Activated T-helper 17 cell treated with anti-CD3 and anti-CD28 coated beads, Interleukin-2, amount 50 U/mL, for 72 hours (primary cell): ENCODE measurements around the gene PDE3A. TPM values are rescaled to one million over a fixed set of nuclear protein-coding genes. Genes with fewer than 3 reads are reported as not detected.
"Not testable (repeated sequence)": the region's sequence is repeated elsewhere in the genome, so short reads cannot be mapped to it uniquely, and the experiment has no call there.

Experiments
- ATAC-seq: fragments of 150-1000 bp; cut with Tn5 transposase; replicated peaks from 2 replicates; pipeline ENCODE4 v1.10.0; 2021; ENCODE audit warnings: mild to moderate bottlenecking, moderate library complexity
- H3K27ac Mint-ChIP-seq: one replicate; pipeline ENCODE4 v1.8.0; 2022; ENCODE audit warnings: mixed read lengths
- H3K27me3 Mint-ChIP-seq: one replicate; pipeline ENCODE4 v1.8.0; 2022; ENCODE audit warnings: mixed read lengths
- H3K36me3 Mint-ChIP-seq: one replicate; pipeline ENCODE4 v1.8.0; 2022; ENCODE audit warnings: low read depth, mild to moderate bottlenecking, mixed read lengths
- H3K4me1 Mint-ChIP-seq: one replicate; pipeline ENCODE4 v1.8.0; 2022; ENCODE audit warnings: mixed read lengths
- H3K4me3 Mint-ChIP-seq: one replicate; pipeline ENCODE4 v1.8.0; 2022; ENCODE audit warnings: mild to moderate bottlenecking, mixed read lengths
- H3K9me3 Mint-ChIP-seq: one replicate; pipeline ENCODE4 v1.8.0; 2022; ENCODE audit warnings: mixed read lengths
- total RNA-seq, 2 donors: library from RNA; stranded (reverse); gene quantifications; one replicate each; pipeline ENCODE4 v1.2.3, GENCODE V29; 2022

PDE3A gene
- not detected for total RNA-seq

- Mint-ChIP-seq H3K27me3 (peaks cover 37% of the 10 kb centered on the region), H3K4me3 (peak within 1 kb of the TSS; percentile 23), H3K9me3 (peaks cover 3% of the 10 kb centered on the region), H3K27ac (no peak within 1 kb of the TSS), H3K36me3 (no peaks in the 10 kb centered on the region), H3K4me1 (no peaks in the 10 kb centered on the region)
- no peak for ATAC-seq
Observed at GRCh38 chr12:20368114-20368650, at the start of gene PDE3A. Gene PDE3A (plus strand): TSS chr12:20368537. CDS start chr12:20369285, 748 bp downstream.

GRCh38 chr12:20319366-20319765 lies 49.0 kb upstream of the PDE3A start:
- no peak for ATAC-seq
- Mint-ChIP-seq H3K4me1 (no peaks in the 10 kb centered on the region), H3K9me3 (no peaks in the 10 kb centered on the region), H3K27me3 (no peaks in the 10 kb centered on the region), H3K27ac (no peak overlapping the region), H3K4me3 (no peak overlapping the region), H3K36me3 (no peaks in the 10 kb centered on the region)

GRCh38 chr12:20320552-20320951 lies 47.8 kb upstream of the PDE3A start:
- no peaks in the 10 kb centered on the region for H3K4me1 Mint-ChIP-seq
- no peak overlapping the region for H3K4me3 Mint-ChIP-seq
- no peak overlapping the region for H3K27ac Mint-ChIP-seq
- no peaks in the 10 kb centered on the region for H3K36me3 Mint-ChIP-seq
- no peaks in the 10 kb centered on the region for H3K27me3 Mint-ChIP-seq
- H3K9me3 Mint-ChIP-seq, result no peaks in the 10 kb centered on the region
- ATAC-seq, result no peak

GRCh38 chr12:20330826-20331505 lies 37.4 kb upstream of the PDE3A start:
- H3K27me3 Mint-ChIP-seq, H3K4me3 Mint-ChIP-seq, H3K27ac Mint-ChIP-seq, H3K36me3 Mint-ChIP-seq, H3K9me3 Mint-ChIP-seq, ATAC-seq, H3K4me1 Mint-ChIP-seq: not testable (repeated sequence)

- H3K27ac Mint-ChIP-seq, result no peak overlapping the region
- peaks cover 4% of the 10 kb centered on the region for H3K9me3 Mint-ChIP-seq
- no peaks in the 10 kb centered on the region for H3K36me3 Mint-ChIP-seq
- no peak overlapping the region for H3K4me3 Mint-ChIP-seq
- ATAC-seq, result no peak
- peaks cover 7% of the 10 kb centered on the region for H3K27me3 Mint-ChIP-seq
- H3K4me1 Mint-ChIP-seq, result no peaks in the 10 kb centered on the region
Observed at GRCh38 chr12:20339060-20339459, 29.3 kb upstream of the PDE3A start.

GRCh38 chr12:20342111-20342510 lies 26.2 kb upstream of the PDE3A start:
- Mint-ChIP-seq H3K36me3 (no peaks in the 10 kb centered on the region), H3K27ac (no peak overlapping the region), H3K4me3 (no peak overlapping the region), H3K9me3 (peaks cover 4% of the 10 kb centered on the region), H3K4me1 (no peaks in the 10 kb centered on the region), H3K27me3 (peaks cover 7% of the 10 kb centered on the region)
- no peak for ATAC-seq

- peaks cover 4% of the 10 kb centered on the region for H3K9me3 Mint-ChIP-seq
- H3K36me3 Mint-ChIP-seq, result no peaks in the 10 kb centered on the region
- peaks cover 3% of the 10 kb centered on the region for H3K27me3 Mint-ChIP-seq
- H3K4me3 Mint-ChIP-seq, result no peak overlapping the region
- H3K27ac Mint-ChIP-seq, result no peak overlapping the region
- no peak for ATAC-seq
- no peaks in the 10 kb centered on the region for H3K4me1 Mint-ChIP-seq
Observed at GRCh38 chr12:20345866-20346265, 22.5 kb upstream of the PDE3A start.

- Mint-ChIP-seq H3K9me3 (no peaks in the 10 kb centered on the region), H3K36me3 (no peaks in the 10 kb centered on the region), H3K27me3 (no peaks in the 10 kb centered on the region), H3K4me1 (no peaks in the 10 kb centered on the region), H3K27ac (no peak overlapping the region), H3K4me3 (no peak overlapping the region)
- no peak for ATAC-seq
Observed at GRCh38 chr12:20350026-20350425, 18.3 kb upstream of the PDE3A start.

- H3K4me3 Mint-ChIP-seq, result no peak overlapping the region
- no peaks in the 10 kb centered on the region for H3K4me1 Mint-ChIP-seq
- H3K27me3 Mint-ChIP-seq, result no peaks in the 10 kb centered on the region
- no peaks in the 10 kb centered on the region for H3K36me3 Mint-ChIP-seq
- H3K27ac Mint-ChIP-seq, result no peak overlapping the region
- ATAC-seq, result no peak
- no peaks in the 10 kb centered on the region for H3K9me3 Mint-ChIP-seq
Observed at GRCh38 chr12:20350495-20350894, 17.8 kb upstream of the PDE3A start.

- no peak for ATAC-seq
- no peak overlapping the region for H3K27ac Mint-ChIP-seq
- no peaks in the 10 kb centered on the region for H3K27me3 Mint-ChIP-seq
- H3K36me3 Mint-ChIP-seq, result no peaks in the 10 kb centered on the region
- H3K4me1 Mint-ChIP-seq, result no peaks in the 10 kb centered on the region
- no peak overlapping the region for H3K4me3 Mint-ChIP-seq
- H3K9me3 Mint-ChIP-seq, result peaks cover 3% of the 10 kb centered on the region
Observed at GRCh38 chr12:20351406-20351805, 16.9 kb upstream of the PDE3A start.

- peaks cover 3% of the 10 kb centered on the region for H3K9me3 Mint-ChIP-seq
- H3K27ac Mint-ChIP-seq, result no peak overlapping the region
- H3K4me1 Mint-ChIP-seq, result no peaks in the 10 kb centered on the region
- H3K36me3 Mint-ChIP-seq, result no peaks in the 10 kb centered on the region
- H3K27me3 Mint-ChIP-seq, result no peaks in the 10 kb centered on the region
- ATAC-seq, result no peak
- no peak overlapping the region for H3K4me3 Mint-ChIP-seq
Observed at GRCh38 chr12:20356048-20356447, 12.3 kb upstream of the PDE3A start.

- Mint-ChIP-seq H3K27ac (no peak overlapping the region), H3K9me3 (peaks cover 6% of the 10 kb centered on the region), H3K4me1 (no peaks in the 10 kb centered on the region), H3K4me3 (no peak overlapping the region), H3K27me3 (peaks cover 4% of the 10 kb centered on the region), H3K36me3 (no peaks in the 10 kb centered on the region)
- no peak for ATAC-seq
Observed at GRCh38 chr12:20360407-20360806, 7.9 kb upstream of the PDE3A start.

- no peak for ATAC-seq
- Mint-ChIP-seq H3K4me1 (no peaks in the 10 kb centered on the region), H3K27me3 (peaks cover 5% of the 10 kb centered on the region), H3K36me3 (no peaks in the 10 kb centered on the region), H3K4me3 (no peak overlapping the region), H3K27ac (no peak overlapping the region), H3K9me3 (peaks cover 3% of the 10 kb centered on the region)
Observed at GRCh38 chr12:20361416-20361815, 6.9 kb upstream of the PDE3A start.

GRCh38 chr12:20364501-20364900 lies 3.8 kb upstream of the PDE3A start:
- H3K4me3 Mint-ChIP-seq, result no peak overlapping the region
- peaks cover 26% of the 10 kb centered on the region for H3K27me3 Mint-ChIP-seq
- no peak for ATAC-seq
- H3K4me1 Mint-ChIP-seq, result no peaks in the 10 kb centered on the region
- H3K27ac Mint-ChIP-seq, result no peak overlapping the region
- H3K9me3 Mint-ChIP-seq, result peaks cover 3% of the 10 kb centered on the region
- no peaks in the 10 kb centered on the region for H3K36me3 Mint-ChIP-seq

GRCh38 chr12:20366776-20367409 lies 1.4 kb upstream of the PDE3A start:
- Mint-ChIP-seq H3K9me3 (peaks cover 3% of the 10 kb centered on the region), H3K36me3 (no peaks in the 10 kb centered on the region), H3K4me1 (no peaks in the 10 kb centered on the region), H3K4me3 (no peak overlapping the region), H3K27me3 (peaks cover 34% of the 10 kb centered on the region), H3K27ac (no peak overlapping the region)
- no peak for ATAC-seq
